Activated CD4-positive, CD25-positive, alpha-beta regulatory T cell (primary cell): Measurements from ENCODE around the gene ATXN10.

Experiments used
- DNase-seq, 4 experiments: peaks; one replicate each; lab custom pipeline; 2025; lab: John Stamatoyannopoulos, UW

ATXN10 gene

GRCh38 chr22:45830531-45831245 lies 159.1 kb downstream of the ATXN10 start:
- no peak for DNase-seq

- DNase-seq = no peak
These were observed 159.8 kb downstream of the ATXN10 start for GRCh38 chr22:45831394-45831793.

GRCh38 chr22:45832180-45832579 lies 160.5 kb downstream of the ATXN10 start:
- no peak for DNase-seq

GRCh38 chr22:45832959-45833580 lies 161.4 kb downstream of the ATXN10 start:
- DNase-seq = no peak

- no peak for DNase-seq
These were observed 162.0 kb downstream of the ATXN10 start for GRCh38 chr22:45833613-45834012.

- no peak for DNase-seq
These were observed 162.6 kb downstream of the ATXN10 start for GRCh38 chr22:45834241-45834640.

- no peak for DNase-seq
These were observed 163.2 kb downstream of the ATXN10 start for GRCh38 chr22:45834795-45835194.

- DNase-seq = no peak
These were observed 165.0 kb downstream of the ATXN10 start for GRCh38 chr22:45836418-45837169.

- no peak for DNase-seq
These were observed 165.9 kb downstream of the ATXN10 start for GRCh38 chr22:45837508-45837907.

- DNase-seq = no peak
These were observed 166.8 kb downstream of the ATXN10 start for GRCh38 chr22:45838305-45838887.

GRCh38 chr22:45840483-45840882 lies 168.8 kb downstream of the ATXN10 start:
- no peak for DNase-seq

GRCh38 chr22:45842291-45842991 lies 170.8 kb downstream of the ATXN10 start:
- DNase-seq = no peak

GRCh38 chr22:45843031-45843430 lies 171.4 kb downstream of the ATXN10 start:
- DNase-seq = no peak

- no peak for DNase-seq
These were observed 172.4 kb downstream of the ATXN10 start for GRCh38 chr22:45843986-45844385.

GRCh38 chr22:45845076-45845487 lies 173.4 kb downstream of the ATXN10 start:
- DNase-seq = no peak

GRCh38 chr22:45846952-45847351 lies 175.3 kb downstream of the ATXN10 start:
- DNase-seq = no peak

GRCh38 chr22:45848904-45849303 lies 177.3 kb downstream of the ATXN10 start:
- DNase-seq = no peak

- no peak for DNase-seq
These were observed 181.2 kb downstream of the ATXN10 start for GRCh38 chr22:45852826-45853225.

- DNase-seq = no peak
These were observed 184.3 kb downstream of the ATXN10 start for GRCh38 chr22:45855961-45856360.

- DNase-seq = no peak
These were observed 185.9 kb downstream of the ATXN10 start for GRCh38 chr22:45857519-45857918.

- no peak for DNase-seq
These were observed 187.9 kb downstream of the ATXN10 start for GRCh38 chr22:45859231-45860161.
